Iris pigment epithelial cell (primary cell): ENCODE results near the gene KLHL22.
"Not testable (repeated sequence)": the region's sequence is repeated elsewhere in the genome, so short reads cannot be mapped to it uniquely, and the experiment has no call there.

ENCODE experiments used
- DNase-seq: peaks from one replicate; pipeline ENCODE4 v3.0.0-alpha.2; 2011; ENCODE audit warnings: low read depth

The KLHL22 gene, protein sequence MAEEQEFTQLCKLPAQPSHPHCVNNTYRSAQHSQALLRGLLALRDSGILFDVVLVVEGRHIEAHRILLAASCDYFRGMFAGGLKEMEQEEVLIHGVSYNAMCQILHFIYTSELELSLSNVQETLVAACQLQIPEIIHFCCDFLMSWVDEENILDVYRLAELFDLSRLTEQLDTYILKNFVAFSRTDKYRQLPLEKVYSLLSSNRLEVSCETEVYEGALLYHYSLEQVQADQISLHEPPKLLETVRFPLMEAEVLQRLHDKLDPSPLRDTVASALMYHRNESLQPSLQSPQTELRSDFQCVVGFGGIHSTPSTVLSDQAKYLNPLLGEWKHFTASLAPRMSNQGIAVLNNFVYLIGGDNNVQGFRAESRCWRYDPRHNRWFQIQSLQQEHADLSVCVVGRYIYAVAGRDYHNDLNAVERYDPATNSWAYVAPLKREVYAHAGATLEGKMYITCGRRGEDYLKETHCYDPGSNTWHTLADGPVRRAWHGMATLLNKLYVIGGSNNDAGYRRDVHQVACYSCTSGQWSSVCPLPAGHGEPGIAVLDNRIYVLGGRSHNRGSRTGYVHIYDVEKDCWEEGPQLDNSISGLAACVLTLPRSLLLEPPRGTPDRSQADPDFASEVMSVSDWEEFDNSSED

GRCh38 chr22:20494978-20495860 lies at the start of gene KLHL22:
Gene KLHL22, minus strand, starts transcription at chr22:20495795. Its CDS starts 6,584 bp downstream, at chr22:20489211.
- peak; percentile 38 for DNase-seq

- not testable (repeated sequence) for DNase-seq
Observed at GRCh38 chr22:20545318-20545634, 49.7 kb upstream of the KLHL22 start.

- no peak for DNase-seq
Observed at GRCh38 chr22:20542736-20543135, 47.1 kb upstream of the KLHL22 start.

DNA sequence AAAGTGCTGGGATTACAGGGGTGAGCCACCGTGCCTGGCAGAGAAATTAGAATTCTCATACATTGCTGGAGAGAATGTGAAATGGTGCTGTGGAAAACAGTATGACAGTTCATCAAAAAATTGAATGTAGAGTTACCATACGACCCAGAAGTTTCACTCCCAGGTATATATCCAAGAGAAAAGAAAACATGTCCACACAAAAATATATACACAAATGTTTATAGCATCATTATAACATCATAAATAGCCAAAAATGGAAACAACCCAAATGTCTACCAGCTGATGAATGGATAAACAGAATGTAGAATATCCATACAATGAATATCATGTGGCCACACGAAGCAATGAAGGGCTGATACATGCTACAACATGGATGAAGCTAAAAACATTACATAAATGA lies 46.5 kb upstream of the KLHL22 start:
- no peak for DNase-seq

- not testable (repeated sequence) for DNase-seq
Observed at GRCh38 chr22:20538875-20539274, 43.3 kb upstream of the KLHL22 start.

DNA sequence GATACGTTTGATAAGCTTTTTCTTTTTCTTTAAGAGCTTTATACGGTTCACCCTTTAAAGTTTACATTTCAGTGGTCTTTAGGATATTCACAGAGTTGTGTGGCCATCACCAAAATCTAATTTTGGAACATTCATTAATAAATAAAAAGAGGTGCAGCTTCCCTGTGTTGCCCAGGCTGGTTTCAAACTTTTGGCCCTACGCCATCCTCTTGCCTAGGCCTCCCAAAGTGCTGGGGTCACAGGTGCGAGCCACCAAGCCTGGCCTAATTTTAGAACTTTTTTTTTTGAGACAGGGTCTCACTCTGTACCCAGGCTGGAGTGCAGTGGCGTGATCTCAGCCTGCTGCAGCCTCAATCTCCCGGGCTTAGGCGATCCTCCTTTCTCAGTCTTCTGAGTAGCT lies 42.4 kb upstream of the KLHL22 start:
- DNase-seq: no peak

- no peak for DNase-seq
Observed at GRCh38 chr22:20537325-20537756, 41.7 kb upstream of the KLHL22 start.

DNA sequence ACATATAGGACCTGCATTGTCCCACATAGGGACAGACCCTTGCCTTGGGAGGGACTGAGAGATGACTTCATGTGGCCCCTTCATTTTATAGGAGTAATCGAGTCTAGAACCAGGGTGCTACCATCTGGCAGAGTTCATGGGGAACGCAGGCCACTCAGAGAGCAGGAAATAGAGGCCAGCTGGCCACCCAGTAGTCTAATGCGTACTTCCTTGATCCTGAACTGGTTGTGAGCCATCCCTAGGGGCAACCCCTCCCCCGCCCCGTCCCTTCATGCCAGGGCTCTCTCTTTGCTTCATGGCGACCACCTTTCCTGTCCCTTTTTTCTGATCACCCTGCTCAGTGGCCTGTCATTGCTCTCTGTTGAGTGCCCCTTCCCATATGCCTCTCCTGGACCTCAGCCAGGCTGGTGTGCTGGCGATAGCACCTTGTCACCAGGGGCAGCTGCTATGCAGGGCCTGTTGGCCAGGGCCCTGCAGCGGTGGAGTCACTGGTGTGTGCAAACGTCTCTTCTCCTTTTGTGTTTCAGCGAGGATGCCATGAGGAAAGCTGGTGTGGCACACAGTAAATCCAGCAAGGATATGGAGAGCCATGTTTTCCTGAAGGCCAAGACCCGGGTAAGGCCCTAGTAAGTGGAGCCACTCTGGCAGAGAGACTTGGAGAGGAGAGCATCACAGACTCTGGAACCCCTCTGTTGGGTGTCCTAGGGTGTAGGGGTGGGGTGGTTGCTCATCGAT lies 41.2 kb upstream of the KLHL22 start:
- DNase-seq: no peak

DNA sequence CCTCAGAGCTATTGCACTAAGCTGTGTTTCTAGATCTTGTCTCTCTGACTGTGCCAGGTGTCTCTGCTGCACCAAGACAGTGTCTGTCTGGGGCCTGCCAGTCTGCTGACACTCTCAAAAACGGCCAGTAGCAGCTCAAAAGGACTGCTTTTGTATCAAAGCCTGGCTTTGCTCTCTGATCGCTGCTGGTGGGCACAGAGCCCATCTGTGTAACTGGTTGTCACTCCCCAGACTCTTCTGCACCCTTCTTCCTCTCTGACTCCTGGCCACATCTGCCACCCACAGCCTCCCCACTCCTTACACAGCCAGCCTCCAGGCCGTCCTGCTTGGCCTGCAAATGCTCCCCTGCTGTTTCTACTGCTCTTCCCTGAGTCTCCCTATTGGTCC lies 38.3 kb upstream of the KLHL22 start:
- DNase-seq: no peak

DNA sequence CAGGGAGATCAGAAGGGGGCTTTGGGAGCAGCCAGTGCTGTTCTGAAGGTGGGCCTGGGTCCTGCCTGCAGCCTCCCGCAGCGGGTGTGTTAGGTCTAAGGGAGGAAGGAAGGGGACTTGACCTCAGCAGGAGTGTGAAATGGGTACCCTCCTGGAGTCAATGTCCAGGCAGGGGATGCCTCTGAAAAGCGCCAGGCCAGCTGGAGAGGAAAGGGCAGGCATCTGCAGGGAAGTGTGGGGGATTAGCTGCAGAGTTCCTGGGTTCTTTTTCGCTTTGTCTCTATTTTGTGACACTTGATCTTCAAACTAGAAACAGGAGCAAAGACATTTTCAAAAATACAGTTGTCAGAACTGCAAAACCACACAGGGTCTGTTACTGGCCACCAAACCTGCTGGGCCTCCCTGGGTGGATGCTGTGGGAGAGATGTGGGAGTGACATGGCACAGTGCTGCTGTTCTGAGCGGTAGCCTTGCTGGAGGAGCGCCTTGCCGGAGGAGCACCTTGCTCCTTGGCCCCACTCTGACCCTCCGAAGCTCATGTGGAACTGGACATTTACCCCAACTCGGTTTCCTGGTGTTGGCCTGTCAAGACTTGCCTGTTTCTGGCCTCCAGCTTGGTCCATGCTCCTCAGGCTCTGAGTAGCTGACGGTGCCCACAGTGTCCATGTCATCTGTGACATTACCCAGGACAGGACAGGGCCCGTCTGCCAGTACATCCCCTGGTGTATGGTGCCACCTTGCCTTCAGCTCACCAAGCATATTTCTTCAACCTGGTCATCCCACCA lies 37.7 kb upstream of the KLHL22 start:
- DNase-seq: no peak

GRCh38 chr22:20532256-20532993 lies 36.8 kb upstream of the KLHL22 start:
- no peak for DNase-seq

GRCh38 chr22:20531404-20532201 lies 36.0 kb upstream of the KLHL22 start:
- peak; percentile 91 for DNase-seq

GRCh38 chr22:20531154-20531403 lies 35.5 kb upstream of the KLHL22 start:
- no peak for DNase-seq

DNA sequence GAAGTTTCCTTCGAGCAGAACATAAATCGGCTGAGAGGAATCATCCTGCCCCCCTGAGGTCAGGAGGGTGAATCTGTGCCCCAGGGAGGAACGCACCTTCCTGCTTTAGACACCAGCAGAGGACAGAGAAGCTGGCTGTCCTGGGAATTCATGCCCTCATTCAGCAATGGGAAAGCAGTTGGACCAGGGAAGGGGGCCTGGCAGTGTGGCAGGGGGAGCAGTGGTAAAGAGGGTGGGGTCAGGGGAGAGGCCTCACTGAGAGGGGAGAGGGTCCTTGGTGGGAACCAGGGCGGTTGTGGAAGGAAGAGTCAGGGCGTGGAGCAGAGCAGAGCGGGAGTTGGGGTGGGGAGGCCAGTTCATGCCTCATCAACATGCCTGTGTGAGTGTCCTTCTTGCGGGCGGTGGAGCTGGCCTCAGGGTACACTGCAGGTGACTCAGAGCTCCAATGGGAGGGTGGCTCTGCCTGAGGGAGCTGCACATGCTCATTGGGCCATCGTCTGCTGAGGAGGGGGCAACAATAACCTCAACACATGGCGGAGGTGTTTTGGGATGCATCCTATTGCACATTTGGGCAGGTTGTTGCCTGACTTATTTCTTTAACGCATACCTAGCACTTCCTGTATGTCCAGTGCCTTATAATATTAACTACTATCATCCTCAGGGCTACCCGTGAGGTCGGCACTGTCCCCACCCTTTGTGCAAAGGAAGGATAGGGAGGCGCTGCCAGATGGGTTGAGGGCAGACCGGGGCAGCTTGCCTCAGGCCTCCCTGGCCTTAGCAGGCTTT lies 35.0 kb upstream of the KLHL22 start:
- peak; percentile 89 for DNase-seq

- DNase-seq: no peak
Observed at GRCh38 chr22:20528405-20528978, 32.9 kb upstream of the KLHL22 start.

DNA sequence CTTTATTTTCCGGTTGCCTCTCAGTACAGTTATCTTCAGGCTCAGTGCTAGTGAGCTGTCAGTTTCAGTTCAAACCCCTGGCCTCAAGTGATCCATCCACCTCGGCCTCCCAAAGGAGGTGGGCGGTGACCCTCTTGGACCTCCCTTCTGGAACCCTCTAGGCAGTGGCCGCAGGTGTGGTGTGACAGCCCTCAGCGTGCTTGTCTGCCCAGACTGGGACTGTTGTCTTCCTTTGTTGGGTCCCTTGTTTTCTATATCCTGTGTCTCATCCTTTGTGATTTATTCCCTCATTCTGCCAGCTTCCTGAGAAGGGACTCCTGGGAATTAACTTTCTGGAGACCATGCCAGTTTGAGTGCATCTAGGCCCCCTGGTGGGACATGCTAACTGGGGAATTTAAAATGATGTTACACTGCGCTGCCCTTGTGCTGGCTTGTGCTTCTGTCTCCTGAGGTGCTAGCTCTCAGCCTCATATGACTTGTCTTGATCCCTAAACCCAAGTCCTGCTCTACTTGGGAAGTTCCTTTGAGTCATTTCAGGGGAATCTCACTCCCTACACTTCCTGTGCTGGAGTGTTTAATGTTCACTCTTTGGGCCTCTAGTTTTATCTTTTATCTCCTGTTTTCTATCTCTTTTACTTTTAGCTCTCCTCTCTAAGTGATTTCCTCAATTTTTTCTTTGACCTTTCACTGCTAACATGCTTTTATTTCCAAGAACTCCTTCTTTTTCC lies 31.2 kb upstream of the KLHL22 start:
- peak; percentile 77 for DNase-seq

DNA sequence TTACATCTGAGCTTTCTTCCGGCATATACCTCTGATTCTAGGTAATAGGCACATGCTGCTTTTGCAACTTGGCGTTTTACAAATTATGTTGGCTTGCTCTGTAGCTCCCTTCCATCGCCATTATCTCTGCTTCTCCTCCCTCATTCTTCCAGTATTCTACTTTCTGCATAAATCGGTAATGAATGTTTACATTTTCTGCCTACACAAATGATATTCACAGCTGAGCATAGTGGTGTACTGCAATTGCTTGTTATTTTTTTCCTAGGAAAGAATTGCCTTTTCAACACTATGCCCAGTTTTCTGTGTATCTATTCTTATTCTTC lies 30.7 kb upstream of the KLHL22 start:
- no peak for DNase-seq

DNA sequence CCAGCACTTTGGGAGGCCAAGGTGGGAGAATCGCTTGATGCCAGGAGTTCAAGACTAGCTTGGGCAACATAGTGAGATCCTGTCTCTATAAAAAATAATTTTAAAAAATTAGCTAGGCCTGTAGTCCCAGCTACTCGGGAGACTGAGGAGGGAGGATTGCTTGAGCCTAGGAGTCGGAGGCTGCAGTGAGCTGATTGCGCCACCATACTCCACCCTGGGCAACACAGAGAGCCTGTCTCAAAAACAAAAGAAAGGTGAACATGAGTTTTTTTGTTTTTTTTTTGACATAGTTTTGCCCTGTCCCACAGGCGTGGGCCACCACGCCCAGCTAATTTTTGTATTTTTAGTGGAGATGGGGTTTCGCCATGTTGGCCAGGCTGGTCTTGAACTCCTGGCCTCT lies 29.5 kb upstream of the KLHL22 start:
- no peak for DNase-seq
